Trophoblast cell (in vitro differentiated cells and primary cell): Measurements from ENCODE around the gene PARD3B.

ENCODE experiments used
- DNase-seq, 2 donors: peaks; one replicate each; pipeline ENCODE4 v3.0.0-alpha.2; 2016
- H2AFZ ChIP-seq: 2 replicates; pipeline ENCODE4 v1.6.1; 2013; ENCODE audit warnings: low read length, moderate library complexity, mild to moderate bottlenecking; ENCODE audit not compliant: insufficient read depth, poor library complexity
- H2AK5ac ChIP-seq: 2 replicates; pipeline ENCODE4 v1.6.1; 2013; ENCODE audit warnings: mild to moderate bottlenecking, low read length
- H2BK120ac ChIP-seq: 2 replicates; pipeline ENCODE4 v1.6.1; 2013; ENCODE audit warnings: low read length, mild to moderate bottlenecking, moderate library complexity; ENCODE audit not compliant: insufficient read depth, poor library complexity
- H2BK12ac ChIP-seq: 2 replicates; pipeline ENCODE4 v1.6.1; 2013; ENCODE audit warnings: mild to moderate bottlenecking, low read length, moderate library complexity
- H2BK5ac ChIP-seq: 2 replicates; pipeline ENCODE4 v1.6.1; 2013; ENCODE audit warnings: low read length, low read depth, moderate library complexity, mild to moderate bottlenecking; ENCODE audit not compliant: poor library complexity
- H3K14ac ChIP-seq: 2 replicates; pipeline ENCODE4 v1.6.1; 2013; ENCODE audit warnings: mild to moderate bottlenecking, low read length
- H3K18ac ChIP-seq: 2 replicates; pipeline ENCODE4 v1.6.1; 2013; ENCODE audit warnings: mild to moderate bottlenecking, low read length
- H3K23ac ChIP-seq: 2 replicates; pipeline ENCODE4 v1.6.1; 2013; ENCODE audit warnings: low read length
- H3K27ac ChIP-seq: 2 replicates; pipeline ENCODE4 v1.5.1; 2013; ENCODE audit warnings: low read depth, mild to moderate bottlenecking, inconsistent platforms, low read length, moderate library complexity
- H3K27me3 ChIP-seq: 2 replicates; pipeline ENCODE4 v1.6.1; 2013; ENCODE audit warnings: inconsistent platforms, mild to moderate bottlenecking, low read length, moderate library complexity; ENCODE audit not compliant: insufficient read depth
- H3K36me3 ChIP-seq, 2 experiments: 1 replicate in 1 of 2; 2 replicates in 1 of 2; pipeline ENCODE4 v1.6.1; 2013; ENCODE audit warnings: low read length in 2 of 2, mild to moderate bottlenecking in 2 of 2, moderate library complexity in 1 of 2; ENCODE audit not compliant: insufficient read depth in 2 of 2, control insufficient read depth in 1 of 2
- H3K4ac ChIP-seq: 2 replicates; pipeline ENCODE4 v1.6.1; 2013; ENCODE audit warnings: low read depth, mild to moderate bottlenecking, low read length, moderate library complexity
- H3K4me1 ChIP-seq, 2 experiments: 1 replicate in 1 of 2; 2 replicates in 1 of 2; pipeline ENCODE4 v1.6.1; 2013; ENCODE audit warnings: low read length in 2 of 2, mild to moderate bottlenecking in 2 of 2, moderate library complexity in 1 of 2; ENCODE audit not compliant: insufficient read depth in 2 of 2, control insufficient read depth in 1 of 2
- H3K4me2 ChIP-seq: 2 replicates; pipeline ENCODE4 v1.6.1; 2013; ENCODE audit warnings: inconsistent platforms, mild to moderate bottlenecking, low read length, moderate library complexity
- H3K4me3 ChIP-seq: 2 replicates; pipeline ENCODE4 v1.5.1; 2013; ENCODE audit warnings: mild to moderate bottlenecking, low read depth, low read length, inconsistent platforms
- H3K79me1 ChIP-seq: one replicate; pipeline ENCODE4 v1.6.1; 2013; ENCODE audit warnings: low read length
- H3K79me2 ChIP-seq: 2 replicates; pipeline ENCODE4 v1.6.1; 2013; ENCODE audit warnings: low read length, mild to moderate bottlenecking; ENCODE audit not compliant: control insufficient read depth, insufficient read depth, poor library complexity
- H3K9ac ChIP-seq: 2 replicates; pipeline ENCODE4 v1.6.1; 2013; ENCODE audit warnings: mild to moderate bottlenecking, low read length
- H3K9me3 ChIP-seq: 2 replicates; pipeline ENCODE4 v1.6.1; 2013; ENCODE audit warnings: low read depth, mild to moderate bottlenecking, control low read depth, inconsistent platforms, low read length; ENCODE audit not compliant: insufficient read depth
- H4K12ac ChIP-seq: 2 replicates; pipeline ENCODE4 v1.6.1; 2013; ENCODE audit warnings: low read depth, mild to moderate bottlenecking, low read length, moderate library complexity
- H4K8ac ChIP-seq: 2 replicates; pipeline ENCODE4 v1.6.1; 2013; ENCODE audit warnings: low read depth, mild to moderate bottlenecking, low read length, moderate library complexity
- H4K91ac ChIP-seq: one replicate; pipeline ENCODE4 v1.6.1; 2013; ENCODE audit warnings: low read depth, mild to moderate bottlenecking, low read length, moderate library complexity
- WGBS: extraction: QIAGEN DNeasy Blood & Tissue Kit; methylation state at CpG from one replicate; pipeline ENCODE4 v1.1.7; 2013; ENCODE audit warnings: missing lambda C conversion rate; ENCODE audit not compliant: insufficient read length, insufficient coverage; ENCODE audit errors: extremely low coverage; 5-methylcytosine and 5-hydroxymethylcytosine counted together

PARD3B gene

GRCh38 chr2:205069928-205070327, 524.7 kb downstream of the PARD3B start:
- DNase-seq: no peak
- Histone ChIP-seq H4K12ac (no peak overlapping the region), H3K23ac (no peak overlapping the region), H2BK5ac (no peak overlapping the region), H3K79me1 (peaks cover 4% of the 10 kb centered on the region), H3K4ac (no peak overlapping the region), H4K91ac (no peak overlapping the region), H3K27me3 (no peaks in the 10 kb centered on the region), H3K4me1 (peaks cover 2 to 3% of the 10 kb centered on the region in 2 experiments), H3K14ac (no peak overlapping the region), H3K4me3 (no peak overlapping the region), H3K27ac (no peak overlapping the region), H2AFZ (no peak overlapping the region), H2AK5ac (no peak overlapping the region), H3K9ac (no peak overlapping the region), H3K9me3 (no peaks in the 10 kb centered on the region), H3K79me2 (no peaks in the 10 kb centered on the region), H4K8ac (no peak overlapping the region), H3K36me3 (no peaks in the 10 kb centered on the region), H2BK120ac (no peak overlapping the region), H3K4me2 (no peak overlapping the region), H3K18ac (no peak overlapping the region), H2BK12ac (no peak overlapping the region)
- WGBS: no CpG with 5 or more reads among the region's 1 CpG

GRCh38 chr2:205070889-205071288, 525.6 kb downstream of the PARD3B start:
- no peak overlapping the region for H3K9ac ChIP-seq
- H3K79me2 ChIP-seq: no peaks in the 10 kb centered on the region
- no peak overlapping the region for H2BK12ac ChIP-seq
- H3K23ac ChIP-seq: no peak overlapping the region
- H3K36me3 ChIP-seq: no peaks in the 10 kb centered on the region
- no peak overlapping the region for H4K8ac ChIP-seq
- H3K4me2 ChIP-seq: no peak overlapping the region
- H2AK5ac ChIP-seq: no peak overlapping the region
- H4K12ac ChIP-seq: no peak overlapping the region
- WGBS: no CpG with 5 or more reads among the region's 1 CpG
- H3K4me3 ChIP-seq: no peak overlapping the region
- H3K18ac ChIP-seq: no peak overlapping the region
- no peak overlapping the region for H3K27ac ChIP-seq
- no peak overlapping the region for H2AFZ ChIP-seq
- no peaks in the 10 kb centered on the region for H3K27me3 ChIP-seq
- H4K91ac ChIP-seq: no peak overlapping the region
- H2BK5ac ChIP-seq: no peak overlapping the region
- H2BK120ac ChIP-seq: no peak overlapping the region
- peaks cover 2% of the 10 kb centered on the region for H3K79me1 ChIP-seq
- H3K4me1 ChIP-seq: peaks cover 0 to 2% of the 10 kb centered on the region in 2 experiments
- no peak overlapping the region for H3K4ac ChIP-seq
- no peak for DNase-seq
- H3K14ac ChIP-seq: no peak overlapping the region
- no peaks in the 10 kb centered on the region for H3K9me3 ChIP-seq

DNA sequence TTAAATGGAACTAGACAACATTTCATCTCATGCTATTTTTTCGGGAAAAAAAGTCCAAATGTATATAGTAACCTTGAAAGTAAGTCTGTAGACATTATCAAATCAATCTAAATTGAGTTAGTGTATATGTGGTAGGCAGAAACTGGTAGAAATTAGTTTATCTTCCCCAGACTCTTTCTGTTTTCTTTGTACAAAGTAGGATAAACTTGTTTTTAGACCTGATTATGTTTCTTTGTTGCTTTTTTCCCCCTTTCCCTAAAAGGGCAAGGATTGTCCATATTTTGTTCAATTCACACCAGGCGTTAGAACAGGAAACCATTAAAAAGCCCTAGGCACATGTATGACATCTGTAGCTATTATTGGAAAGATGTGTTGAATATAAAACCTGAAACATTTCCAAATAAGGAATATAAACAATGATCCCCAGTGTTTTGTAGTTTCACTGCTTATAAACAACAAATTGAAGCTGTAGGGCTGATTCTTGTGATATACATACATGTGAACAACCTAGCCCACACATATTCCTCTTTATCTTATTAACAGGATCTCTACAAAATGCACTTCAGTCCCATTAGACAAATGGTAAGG, 528.3 kb downstream of the PARD3B start:
- Histone ChIP-seq H3K36me3 (no peaks in the 10 kb centered on the region), H4K8ac (no peak overlapping the region), H2BK120ac (no peak overlapping the region), H2AFZ (no peak overlapping the region), H3K9me3 (no peaks in the 10 kb centered on the region), H3K79me1 (no peaks in the 10 kb centered on the region), H3K23ac (no peak overlapping the region), H4K91ac (no peak overlapping the region), H3K27ac (no peak overlapping the region), H3K4me1 (no peaks in the 10 kb centered on the region), H2AK5ac (no peak overlapping the region), H3K9ac (no peak overlapping the region), H3K79me2 (no peaks in the 10 kb centered on the region), H2BK12ac (no peak overlapping the region), H3K27me3 (no peaks in the 10 kb centered on the region), H3K4me3 (no peak overlapping the region), H3K4me2 (no peak overlapping the region), H3K18ac (no peak overlapping the region), H3K4ac (no peak overlapping the region), H2BK5ac (no peak overlapping the region), H4K12ac (no peak overlapping the region), H3K14ac (no peak overlapping the region)
- no peak for DNase-seq
- WGBS: no CpG with 5 or more reads among the region's 2 CpGs

DNA sequence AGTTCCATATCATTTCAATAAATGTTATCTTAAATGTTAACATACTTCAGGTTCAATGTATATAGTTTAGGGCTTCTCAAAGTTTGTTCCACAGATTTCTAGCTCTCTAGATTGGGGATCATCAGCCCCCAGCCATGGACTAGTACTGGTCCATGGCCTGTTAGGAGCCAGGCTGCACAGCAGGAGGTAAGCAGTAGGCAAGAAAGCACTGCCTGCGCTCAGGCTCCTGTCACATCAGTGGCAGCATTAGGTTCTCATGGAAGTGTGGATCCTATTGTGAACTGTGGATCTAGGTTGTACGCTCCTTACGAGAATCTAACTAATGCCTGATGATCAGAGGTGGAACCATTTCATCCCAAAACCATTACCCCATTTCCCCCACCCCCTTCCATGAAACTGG, 531.1 kb downstream of the PARD3B start:
- Histone ChIP-seq H3K79me2 (no peaks in the 10 kb centered on the region), H3K9me3 (no peaks in the 10 kb centered on the region), H3K4ac (no peak overlapping the region), H4K91ac (no peak overlapping the region), H3K27ac (no peak overlapping the region), H2BK5ac (no peak overlapping the region), H2BK12ac (no peak overlapping the region), H2AFZ (no peak overlapping the region), H3K79me1 (no peaks in the 10 kb centered on the region), H3K23ac (no peak overlapping the region), H4K12ac (no peak overlapping the region), H3K4me1 (no peaks in the 10 kb centered on the region), H2AK5ac (no peak overlapping the region), H3K9ac (no peak overlapping the region), H2BK120ac (no peak overlapping the region), H3K18ac (no peak overlapping the region), H4K8ac (no peak overlapping the region), H3K4me3 (no peak overlapping the region), H3K14ac (no peak overlapping the region), H3K36me3 (no peaks in the 10 kb centered on the region), H3K27me3 (no peaks in the 10 kb centered on the region), H3K4me2 (no peak overlapping the region)
- DNase-seq: no peak
- no CpG with 5 or more reads among the region's 3 CpGs for WGBS
